Measurements from ENCODE around the gene KIF14. TPM values are rescaled to one million over a fixed set of nuclear protein-coding genes. Genes with fewer than 3 reads are reported as not detected.

The KIF14 gene
- polyA plus RNA-seq, 3 donors = 0.03 to 0.18 (median 0.05) TPM

DNA sequence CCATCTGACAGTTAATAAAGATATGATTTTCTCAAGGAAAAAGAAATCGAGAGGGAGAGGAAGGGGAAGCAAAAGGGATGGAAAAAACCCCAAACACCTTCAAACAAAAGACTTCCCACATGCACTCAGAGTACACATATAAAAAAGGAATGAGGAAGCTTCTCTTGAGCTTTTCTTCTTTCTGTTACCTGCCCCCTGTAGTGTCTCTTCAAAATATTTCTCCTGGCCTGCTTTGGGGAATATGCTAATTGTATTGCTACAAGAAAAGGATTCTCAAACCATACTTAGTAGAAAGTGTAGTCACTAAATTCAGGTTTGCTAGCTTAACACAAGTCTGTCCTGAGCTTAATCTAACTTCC, 58.7 kb downstream of the KIF14 start:
- no peak overlapping the region for H3K27ac ChIP-seq (ENCODE audit: low read depth in 1 of 2, low read length in 2 of 2)
- intact Hi-C loops (cut with micrococcal nuclease) = loop anchor here in 1 of 2 donors (10.0 kb wide), 1 partner anchor 243 kb away; no protein-coding TSS in a partner anchor
- WGBS (ENCODE audit: insufficient coverage) = no CpG with 5 or more reads among the region's 1 CpG
- H3K9ac ChIP-seq (ENCODE audit: insufficient read depth, low read length, poor library complexity, severe bottlenecking) = no peak overlapping the region
- no peak overlapping the region for H3K4me2 ChIP-seq (replicated peaks; ENCODE audit: extremely low read depth, low read length, poor library complexity, severe bottlenecking)
- no peaks in the 10 kb centered on the region for H3K27me3 ChIP-seq (ENCODE audit: control insufficient read depth in 2 of 2, insufficient read depth in 2 of 2, low read length in 2 of 2)
- peaks cover 25 to 89% of the 10 kb centered on the region in 2 donors for H3K36me3 ChIP-seq (replicated peaks in 1 of 2; ENCODE audit: control insufficient read depth in 1 of 2, insufficient read depth in 2 of 2, low read length in 2 of 2)
- H3K9me3 ChIP-seq (replicated peaks in 1 of 2; ENCODE audit: control insufficient read depth in 1 of 2, insufficient read depth in 1 of 2, low read length in 2 of 2) = no peaks in the 10 kb centered on the region
- peak overlapping the region in 1 of 7 donors; percentile 23 for H3K27ac Mint-ChIP-seq
- no peak for TF ChIP-seq CTCF (IDR thresholded peaks at IDR 0.05)
- H3K4me1 ChIP-seq (ENCODE audit: control insufficient read depth in 1 of 2, insufficient read depth in 2 of 2, low read length in 2 of 2) = no peaks in the 10 kb centered on the region
- H2AFZ ChIP-seq (ENCODE audit: insufficient read depth, low read depth, low read length, poor library complexity, severe bottlenecking) = no peak overlapping the region
- DNase-seq = no peak
- no peak overlapping the region for H3K4me3 ChIP-seq (replicated peaks in 1 of 3; ENCODE audit: low read depth in 2 of 3, low read length in 3 of 3)
- H3K27me3 Mint-ChIP-seq (ENCODE audit: low read depth in 3 of 3) = no peaks in the 10 kb centered on the region
- H3K79me2 ChIP-seq (ENCODE audit: insufficient read depth, low read length) = no peaks in the 10 kb centered on the region
- no peaks in the 10 kb centered on the region for H3K4me1 Mint-ChIP-seq
- no peaks in the 10 kb centered on the region for H4K20me1 ChIP-seq (ENCODE audit: insufficient read depth, low read length)
- peaks cover 0 to 2% (median 0%) of the 10 kb centered on the region in 7 donors for H3K9me3 Mint-ChIP-seq
- H3K36me3 Mint-ChIP-seq = peaks cover 36 to 80% of the 10 kb centered on the region in 2 donors
- no peak overlapping the region for H3K4me3 Mint-ChIP-seq

GRCh38 chr1:200558866-200559459, 61.6 kb downstream of the KIF14 start:
- Histone ChIP-seq H3K4me3 (replicated peaks in 1 of 3; ENCODE audit: low read depth in 2 of 3, low read length in 3 of 3) (no peak overlapping the region), H2AFZ (ENCODE audit: insufficient read depth, low read depth, low read length, poor library complexity, severe bottlenecking) (no peak overlapping the region), H3K36me3 (replicated peaks in 1 of 2; ENCODE audit: control insufficient read depth in 1 of 2, insufficient read depth in 2 of 2, low read length in 2 of 2) (peaks cover 29 to 88% of the 10 kb centered on the region in 2 donors), H4K20me1 (ENCODE audit: insufficient read depth, low read length) (no peaks in the 10 kb centered on the region), H3K27me3 (ENCODE audit: control insufficient read depth in 2 of 2, insufficient read depth in 2 of 2, low read length in 2 of 2) (no peaks in the 10 kb centered on the region), H3K9me3 (replicated peaks in 1 of 2; ENCODE audit: control insufficient read depth in 1 of 2, insufficient read depth in 1 of 2, low read length in 2 of 2) (no peaks in the 10 kb centered on the region), H3K79me2 (ENCODE audit: insufficient read depth, low read length) (no peaks in the 10 kb centered on the region), H3K9ac (ENCODE audit: insufficient read depth, low read length, poor library complexity, severe bottlenecking) (no peak overlapping the region), H3K4me1 (ENCODE audit: control insufficient read depth in 1 of 2, insufficient read depth in 2 of 2, low read length in 2 of 2) (no peaks in the 10 kb centered on the region), H3K27ac (ENCODE audit: low read depth in 1 of 2, low read length in 2 of 2) (no peak overlapping the region), H3K4me2 (replicated peaks; ENCODE audit: extremely low read depth, low read length, poor library complexity, severe bottlenecking) (no peak overlapping the region)
- no peak overlapping the region for H3K4me3 Mint-ChIP-seq
- intact Hi-C loops (cut with micrococcal nuclease) = no loop called here
- H3K27ac Mint-ChIP-seq = no peak overlapping the region
- WGBS (ENCODE audit: insufficient coverage) = no CpG with 5 or more reads among the region's 2 CpGs
- peak; percentile 72 for TF ChIP-seq CTCF (IDR thresholded peaks at IDR 0.05)
- H3K4me1 Mint-ChIP-seq = no peaks in the 10 kb centered on the region
- peaks cover 0 to 2% (median 0%) of the 10 kb centered on the region in 7 donors for H3K9me3 Mint-ChIP-seq
- H3K27me3 Mint-ChIP-seq (ENCODE audit: low read depth in 3 of 3) = no peaks in the 10 kb centered on the region
- H3K36me3 Mint-ChIP-seq = peaks cover 24 to 67% of the 10 kb centered on the region in 2 donors
- peak; percentile 10 to 19 (median 14) for DNase-seq

Data from CD14-positive monocyte (primary cell).